Endothelial cell of umbilical vein (primary cell): ENCODE measurements around the gene KCNA5. TPM values are rescaled to one million over a fixed set of nuclear protein-coding genes. Genes with fewer than 3 reads are reported as not detected.

Source experiments
- BruUV-seq: library from RNA; stranded (reverse); fragments of 400-500 nt; replicated peaks from 2 replicates; lab custom pipeline; 2021; lab: Mats Ljungman, UMichigan
- CTCF ChIA-PET: fragments of 300-600, 350-600 bp; sonication (Branson Sonifier 250); formaldehyde crosslinking; loops from one replicate; lab custom pipeline; 2021; ENCODE audit warnings: antibody characterized with exemption, inconsistent platforms; lab: Charles Lee
- POLR2A ChIA-PET: fragments of 300-600, 350-600 bp; sonication (Branson Sonifier 250); formaldehyde crosslinking; loops from one replicate; lab custom pipeline; 2021; ENCODE audit warnings: antibody characterized with exemption, inconsistent platforms; lab: Charles Lee
- DNase-seq: peaks from one replicate; pipeline ENCODE4 v3.0.0-alpha.2; 2011; ENCODE audit warnings: low read depth, low spot score
- FAIRE-seq: peaks from 2 replicates; lab custom pipeline; 2011; peaks lifted over from hg19 to GRCh38; lab: Jason Lieb, UNC
- H2AFZ ChIP-seq: 2 replicates; pipeline ENCODE4 v1.6.0; 2012; ENCODE audit warnings: low read depth, low read length, control low read depth, inconsistent platforms
- H3K27ac ChIP-seq: 2 replicates; pipeline ENCODE4 v1.5.1; 2011; ENCODE audit warnings: low read depth, mild to moderate bottlenecking, control low read depth, low read length, moderate library complexity; ENCODE audit not compliant: insufficient read depth
- H3K27me3 ChIP-seq, 2 experiments: 2 replicates each; pipeline versions ENCODE4 v1.6.0 to v1.6.1; 2011; ENCODE audit warnings: low read length in 2 of 2, mixed read lengths in 1 of 2; ENCODE audit not compliant: control insufficient read depth in 2 of 2, insufficient read depth in 2 of 2
- H3K36me3 ChIP-seq, 2 experiments: 2 replicates in 1 of 2; 3 replicates in 1 of 2; pipeline ENCODE4 v1.5.1; 2011; ENCODE audit warnings: low read length in 2 of 2, mild to moderate bottlenecking in 1 of 2, moderate library complexity in 1 of 2; ENCODE audit not compliant: control insufficient read depth in 2 of 2, insufficient read depth in 2 of 2; ENCODE audit errors: extremely low read depth in 1 of 2
- H3K4me1 ChIP-seq: 3 replicates; pipeline ENCODE4 v1.5.1; 2011; ENCODE audit warnings: mild to moderate bottlenecking, low read length; ENCODE audit not compliant: control insufficient read depth, insufficient read depth; ENCODE audit errors: extremely low read depth
- H3K4me2 ChIP-seq: 2 replicates; pipeline ENCODE4 v1.6.1; 2011; ENCODE audit warnings: low read length, control low read depth, mixed read lengths; ENCODE audit not compliant: insufficient read depth
- H3K4me3 ChIP-seq, 3 experiments: fragments of 200-600 bp in 1 of 3; sonication (generic), shearing (Covaris generic) in 1 of 3; replicated peaks in 1 of 3; 2 replicates each; pipeline ENCODE4 v1.5.1; 2011 to 2016; ENCODE audit warnings: control low read depth in 3 of 3, low read length in 3 of 3, mild to moderate bottlenecking in 2 of 3, inconsistent platforms in 1 of 3, low read depth in 1 of 3, moderate library complexity in 1 of 3; ENCODE audit not compliant: insufficient read depth in 1 of 3
- H3K79me2 ChIP-seq: 2 replicates; pipeline ENCODE4 v1.6.0; 2012; ENCODE audit warnings: low read length, inconsistent platforms; ENCODE audit not compliant: control insufficient read depth, insufficient read depth
- H3K9ac ChIP-seq: replicated peaks from 2 replicates; pipeline ENCODE3; 2011; ENCODE audit warnings: low read length, control low read depth; ENCODE audit not compliant: insufficient read depth; ENCODE audit errors: extremely low read depth
- H3K9me1 ChIP-seq: replicated peaks from 3 replicates; pipeline ENCODE4 v1.6.0; 2011; ENCODE audit warnings: mild to moderate bottlenecking, low read length; ENCODE audit not compliant: control insufficient read depth, insufficient read depth; ENCODE audit errors: extremely low read depth
- H3K9me3 ChIP-seq: replicated peaks from 2 replicates; pipeline ENCODE4 v1.5.1; 2012; ENCODE audit warnings: low read length, inconsistent platforms; ENCODE audit not compliant: control insufficient read depth, insufficient read depth
- H4K20me1 ChIP-seq: replicated peaks from 2 replicates; pipeline ENCODE3; 2011; ENCODE audit warnings: mild to moderate bottlenecking, low read length; ENCODE audit not compliant: control insufficient read depth, insufficient read depth; ENCODE audit errors: extremely low read depth
- EZH2 ChIP-seq: IDR thresholded peaks from 2 replicates; pipeline ENCODE4 v1.6.1; 2012; ENCODE audit warnings: borderline replicate concordance, low read depth, mild to moderate bottlenecking, moderate library complexity, low read length, inconsistent platforms; ENCODE audit not compliant: severe bottlenecking
- FOS ChIP-seq: IDR thresholded peaks from 2 replicates; pipeline ENCODE4 v1.6.1; 2011; ENCODE audit warnings: mild to moderate bottlenecking, low read length, moderate library complexity, borderline replicate concordance; ENCODE audit not compliant: insufficient read depth
- GATA2 ChIP-seq: IDR thresholded peaks from 2 replicates; pipeline ENCODE4 v1.7.0; 2011; ENCODE audit warnings: low read depth, mild to moderate bottlenecking, moderate library complexity, mixed read lengths, low read length; ENCODE audit not compliant: insufficient read length, insufficient read depth
- JUN ChIP-seq: IDR thresholded peaks from 2 replicates; pipeline ENCODE4 v1.6.1; 2011; ENCODE audit warnings: borderline replicate concordance, low read depth; ENCODE audit not compliant: insufficient read length, insufficient read depth
- MYC ChIP-seq: IDR thresholded peaks from one replicate; pipeline ENCODE4 v1.6.1; 2011; ENCODE audit warnings: mild to moderate bottlenecking, low read depth, low read length
- POLR2A ChIP-seq: IDR thresholded peaks from 2 replicates; pipeline ENCODE4 v1.6.1; 2012; ENCODE audit warnings: low read depth, mild to moderate bottlenecking, control low read depth, low read length
- POLR2AphosphoS5 ChIP-seq: IDR thresholded peaks from 2 replicates; pipeline ENCODE4 v1.6.1; 2012; ENCODE audit warnings: low read depth, mild to moderate bottlenecking, control low read depth, low read length, moderate library complexity; ENCODE audit not compliant: insufficient read depth
- dilution Hi-C: fragments of 300-500 bp; cut with MboI; formaldehyde crosslinking; loops from one replicate; pipeline ENCODE4 v1.15.0; 2019; ENCODE audit warnings: low sequenced_read_pairs; ENCODE audit not compliant: extremely low pct_ligation_motif_present
- intact Hi-C: fragments of 100-400 bp; cut with micrococcal nuclease; formaldehyde crosslinking; loops from one replicate; pipeline ENCODE4 v1.10.0; 2022
- polyA plus RNA-seq, 4 experiments: library from polyadenylated mRNA; depleted of rRNA in 3 of 4; stranded (reverse) in 3 of 4; unstranded in 1 of 4; fragments of >200 nt; gene quantifications; 2 replicates each; pipeline versions ENCODE4 v1.2.1 to v1.2.3, GENCODE V29; 2011 to 2012; ENCODE audit warnings: missing spikeins in 1 of 4
- total RNA-seq: library from RNA; stranded (reverse); gene quantifications from 2 replicates; pipeline ENCODE4 v1.2.3, GENCODE V29; 2021
- TF ChIP-seq, protein P1 (sequence below), 2 donors: IDR thresholded peaks; 1 replicate in 1 of 2; 2 replicates in 1 of 2; pipeline ENCODE4 v1.5.1; 2011; ENCODE audit warnings: low read length in 2 of 2, mild to moderate bottlenecking in 2 of 2, moderate library complexity in 2 of 2, control low read depth in 1 of 2, inconsistent platforms in 1 of 2, low read depth in 1 of 2; ENCODE audit not compliant: insufficient read depth in 1 of 2; ENCODE audit errors: extremely low read depth in 1 of 2
- TF ChIP-seq, protein P2 (sequence below): IDR thresholded peaks from 2 replicates; pipeline ENCODE4 v1.6.1; 2011; ENCODE audit not compliant: insufficient read depth, insufficient read length

Gene KCNA5
- total and polyA plus RNA-seq, 2 donors (not counting 3 experiments of a cell fraction or from before 2014, with no cell fraction given), result not detected

DNA sequence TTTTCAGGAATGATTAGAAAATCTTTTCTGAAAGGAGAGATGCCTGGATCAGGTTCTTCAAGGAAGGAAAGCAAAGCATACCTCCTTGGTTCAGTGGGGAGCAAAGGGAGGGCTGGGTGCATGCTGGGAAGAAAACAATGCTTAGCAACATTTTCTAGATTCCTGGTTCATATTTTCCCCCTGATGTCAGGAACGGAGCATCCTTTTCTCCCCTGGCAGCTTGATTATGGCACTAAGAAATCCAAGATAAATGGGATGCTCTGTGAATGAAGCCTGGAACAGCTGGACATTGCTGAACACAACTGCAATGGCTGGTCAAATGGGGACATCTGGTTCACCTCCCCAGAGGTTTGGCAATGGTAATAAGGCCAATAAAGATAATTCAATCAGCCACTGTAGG lies 50.9 kb downstream of the KCNA5 start:
- H3K9me3 ChIP-seq, result no peaks in the 10 kb centered on the region
- DNase-seq, result no peak
- H3K9ac ChIP-seq, result no peak overlapping the region
- intact Hi-C loops (no loop called here), dilution Hi-C loops (no loop called here)
- no peak overlapping the region for H3K4me3 ChIP-seq
- no peaks in the 10 kb centered on the region for H4K20me1 ChIP-seq
- no peak overlapping the region for H3K4me2 ChIP-seq
- no peaks in the 10 kb centered on the region for H3K79me2 ChIP-seq
- no peaks in the 10 kb centered on the region for H3K36me3 ChIP-seq
- no peak for TF ChIP-seq GATA2
- TF ChIP-seq POLR2A, result no peak
- TF ChIP-seq EZH2, result no peak
- ChIA-PET CTCF (interaction anchor here (0.9 kb wide), 1 partner anchor 10 kb away, joined by 3 read pairs; no protein-coding TSS in a partner anchor), POLR2A (no interaction called here)
- no TSS peak for BruUV-seq
- FAIRE-seq, result no peak
- no peaks in the 10 kb centered on the region for H3K4me1 ChIP-seq
- H3K9me1 ChIP-seq, result no peaks in the 10 kb centered on the region
- no peak overlapping the region for H3K27ac ChIP-seq
- H2AFZ ChIP-seq, result no peak overlapping the region
- H3K27me3 ChIP-seq, result peaks cover 0 to 4% of the 10 kb centered on the region in 2 experiments

DNA sequence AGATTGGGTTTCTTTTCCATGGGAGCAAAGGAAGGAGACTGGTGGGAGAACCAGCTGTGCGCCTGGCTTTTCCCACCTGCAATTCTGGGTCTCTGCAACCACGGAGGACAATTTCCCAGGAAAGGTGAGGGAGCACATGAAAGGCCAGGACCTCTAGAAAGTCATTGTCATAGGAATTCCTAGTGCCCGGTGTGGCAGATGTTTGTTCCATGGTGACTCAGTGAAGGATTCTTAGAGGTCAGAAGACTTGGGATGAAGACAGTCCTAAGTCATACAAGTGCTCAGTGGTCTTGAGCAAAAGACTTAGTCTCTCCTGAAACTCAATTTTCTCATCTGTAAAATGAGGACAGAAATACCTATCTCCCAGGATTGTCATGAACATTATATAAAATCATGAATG lies 51.3 kb downstream of the KCNA5 start:
- DNase-seq (no peak), FAIRE-seq (no peak)
- Histone ChIP-seq H3K4me2 (no peak overlapping the region), H3K27me3 (peaks cover 0 to 4% of the 10 kb centered on the region in 2 experiments), H4K20me1 (no peaks in the 10 kb centered on the region), H3K27ac (no peak overlapping the region), H3K79me2 (no peaks in the 10 kb centered on the region), H3K9me3 (no peaks in the 10 kb centered on the region), H3K4me1 (no peaks in the 10 kb centered on the region), H2AFZ (no peak overlapping the region), H3K9me1 (no peaks in the 10 kb centered on the region), H3K4me3 (no peak overlapping the region), H3K9ac (no peak overlapping the region), H3K36me3 (no peaks in the 10 kb centered on the region)
- ChIA-PET CTCF (interaction anchor here (0.9 kb wide), 1 partner anchor 11 kb away, joined by 3 read pairs; no protein-coding TSS in a partner anchor), POLR2A (no interaction called here)
- BruUV-seq, result no TSS peak
- TF ChIP-seq MYC (no peak), POLR2AphosphoS5 (no peak), FOS (no peak), JUN (no peak), GATA2 (no peak), EZH2 (no peak), POLR2A (no peak)
- TF ChIP-seq, protein P1, sequence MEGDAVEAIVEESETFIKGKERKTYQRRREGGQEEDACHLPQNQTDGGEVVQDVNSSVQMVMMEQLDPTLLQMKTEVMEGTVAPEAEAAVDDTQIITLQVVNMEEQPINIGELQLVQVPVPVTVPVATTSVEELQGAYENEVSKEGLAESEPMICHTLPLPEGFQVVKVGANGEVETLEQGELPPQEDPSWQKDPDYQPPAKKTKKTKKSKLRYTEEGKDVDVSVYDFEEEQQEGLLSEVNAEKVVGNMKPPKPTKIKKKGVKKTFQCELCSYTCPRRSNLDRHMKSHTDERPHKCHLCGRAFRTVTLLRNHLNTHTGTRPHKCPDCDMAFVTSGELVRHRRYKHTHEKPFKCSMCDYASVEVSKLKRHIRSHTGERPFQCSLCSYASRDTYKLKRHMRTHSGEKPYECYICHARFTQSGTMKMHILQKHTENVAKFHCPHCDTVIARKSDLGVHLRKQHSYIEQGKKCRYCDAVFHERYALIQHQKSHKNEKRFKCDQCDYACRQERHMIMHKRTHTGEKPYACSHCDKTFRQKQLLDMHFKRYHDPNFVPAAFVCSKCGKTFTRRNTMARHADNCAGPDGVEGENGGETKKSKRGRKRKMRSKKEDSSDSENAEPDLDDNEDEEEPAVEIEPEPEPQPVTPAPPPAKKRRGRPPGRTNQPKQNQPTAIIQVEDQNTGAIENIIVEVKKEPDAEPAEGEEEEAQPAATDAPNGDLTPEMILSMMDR (IDR thresholded peaks at IDR 0.05; ENCODE audit: extremely low read depth in 1 of 2, insufficient read depth in 1 of 2, low read depth in 1 of 2, low read length in 2 of 2), result no peak
- TF ChIP-seq, protein P2, sequence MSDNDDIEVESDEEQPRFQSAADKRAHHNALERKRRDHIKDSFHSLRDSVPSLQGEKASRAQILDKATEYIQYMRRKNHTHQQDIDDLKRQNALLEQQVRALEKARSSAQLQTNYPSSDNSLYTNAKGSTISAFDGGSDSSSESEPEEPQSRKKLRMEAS, result no peak
- intact Hi-C loops (no loop called here), dilution Hi-C loops (no loop called here)
